OCI-LY3 (cell line): ENCODE measurements around the gene KDM5A.
"Not testable (repeated sequence)": the region's sequence is repeated elsewhere in the genome, so short reads cannot be mapped to it uniquely, and the experiment has no call there.

Experiments used
- H2AFZ ChIP-seq: fragments of 200-600, 300-600 bp; shearing (Covaris generic); 2 replicates; pipeline ENCODE4 v1.6.0; 2014; ENCODE audit warnings: antibody characterized with exemption, low read depth, low read length
- H3K27ac ChIP-seq: fragments of 200-600, 300-600 bp; sonication (generic); 2 replicates; pipeline ENCODE4 v1.5.1; 2014; ENCODE audit warnings: mild to moderate bottlenecking, low read length, moderate library complexity, mixed read lengths
- H3K27me3 ChIP-seq: fragments of 200-600, 300-600 bp; sonication (generic); 2 replicates; pipeline ENCODE4 v1.6.1; 2014; ENCODE audit warnings: low read depth, low read length, mixed read lengths
- H3K36me3 ChIP-seq: fragments of 200-600, 300-600 bp; sonication (generic); replicated peaks from 2 replicates; pipeline ENCODE3; 2014; ENCODE audit warnings: low read depth, low read length, mixed read lengths
- H3K4me1 ChIP-seq: fragments of 300-600, 200-600 bp; sonication (generic); 2 replicates; pipeline ENCODE4 v1.6.1; 2014; ENCODE audit warnings: low read length, mixed read lengths
- H3K4me2 ChIP-seq: fragments of 200-600, 300-600 bp; sonication (generic); 2 replicates; pipeline ENCODE4 v1.6.1; 2014; ENCODE audit warnings: low read length, mixed read lengths
- H3K4me3 ChIP-seq: fragments of 300-600, 200-600 bp; sonication (generic); 2 replicates; pipeline ENCODE4 v1.5.1; 2014; ENCODE audit warnings: antibody characterized with exemption, mild to moderate bottlenecking, low read length, moderate library complexity
- H3K79me2 ChIP-seq: fragments of 300-600, 200-600 bp; shearing (Covaris generic); 2 replicates; pipeline ENCODE4 v1.6.1; 2014; ENCODE audit warnings: mild to moderate bottlenecking, low read length, mixed read lengths
- H3K9ac ChIP-seq: fragments of 300-600, 200-600 bp; shearing (Covaris generic); 2 replicates; pipeline ENCODE4 v1.6.0; 2014; ENCODE audit warnings: mild to moderate bottlenecking, low read length, moderate library complexity
- H3K9me3 ChIP-seq: fragments of 200-600, 300-600 bp; shearing (Covaris generic); 2 replicates; pipeline ENCODE4 v1.6.1; 2014; ENCODE audit warnings: low read length, mixed read lengths; ENCODE audit not compliant: insufficient read depth
- H4K20me1 ChIP-seq: fragments of 200-600, 300-600 bp; sonication (generic); 2 replicates; pipeline ENCODE4 v1.6.1; 2016; ENCODE audit warnings: low read length, mixed read lengths; ENCODE audit not compliant: insufficient read depth
- EZH2phosphoT487 ChIP-seq: fragments of 200-600 bp; shearing (Covaris generic); IDR thresholded peaks from 2 replicates; pipeline ENCODE4 v1.6.1; 2018; ENCODE audit warnings: antibody characterized with exemption, mixed run types, low read depth
- TF ChIP-seq, protein P1 (sequence below): fragments of 200-600, 300-600 bp; sonication (generic); IDR thresholded peaks from 2 replicates; pipeline ENCODE4 v1.5.1; 2014; ENCODE audit warnings: antibody characterized with exemption, low read length, low read depth

The KDM5A gene

DNA sequence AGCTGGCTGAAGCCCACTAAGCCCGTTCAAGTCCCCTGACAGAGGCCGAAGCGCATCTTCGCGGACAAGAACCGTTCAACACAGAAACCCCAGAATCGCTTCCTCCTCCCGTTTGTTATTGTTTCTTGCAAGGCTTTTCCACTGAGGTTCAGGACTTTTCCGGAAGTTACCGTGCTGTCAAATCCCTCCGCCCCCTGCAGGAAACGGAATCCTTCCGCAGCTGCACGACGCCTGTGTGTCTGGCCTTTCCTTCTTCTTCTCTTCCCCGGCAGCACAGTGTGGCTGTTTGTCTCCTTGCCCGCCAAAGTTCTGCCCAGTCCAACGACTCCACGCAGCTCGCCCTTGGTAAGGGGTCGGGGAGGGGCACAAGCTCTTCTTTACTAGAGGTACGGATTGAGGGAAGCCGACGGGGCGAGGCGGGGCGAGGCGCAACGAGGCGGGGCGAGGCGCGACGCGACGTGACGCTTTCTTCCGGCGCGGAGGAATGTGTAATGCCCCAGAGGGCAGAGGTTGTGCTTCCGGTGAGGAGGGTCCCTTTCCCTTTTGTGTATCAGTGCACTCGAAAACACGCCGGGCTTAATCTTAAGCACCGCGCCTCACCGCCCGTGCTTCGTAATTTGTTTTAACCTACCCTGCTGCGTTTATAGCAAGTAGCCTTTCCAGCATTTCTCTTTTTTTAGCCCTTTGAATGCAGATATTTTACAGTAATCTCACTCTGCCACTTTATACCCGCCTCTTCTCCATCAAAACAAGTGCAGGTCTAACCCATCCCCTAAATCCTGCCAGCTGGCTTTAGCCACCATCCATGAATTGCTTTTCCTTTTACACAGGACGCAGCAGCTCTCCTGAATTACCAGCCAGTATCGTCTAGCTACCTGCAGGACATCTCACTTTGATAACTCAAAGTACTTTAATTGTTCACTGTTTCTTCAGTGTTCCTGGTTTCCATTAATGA is at the start of gene KDM5A:
TSS of gene KDM5A (minus strand) at position 179 of the 955 bp plus-strand sequence. CDS start 229 bp downstream, outside the sequence.
- Histone ChIP-seq H3K27ac (peak within 1 kb of the TSS; percentile 90), H4K20me1 (peaks cover 28% of the 10 kb centered on the region), H3K4me2 (peak within 1 kb of the TSS; percentile 94), H3K4me3 (peak within 1 kb of the TSS; percentile 96), H3K9me3 (no peaks in the 10 kb centered on the region), H3K79me2 (peaks cover 49% of the 10 kb centered on the region), H3K9ac (peak within 1 kb of the TSS; percentile 97), H3K36me3 (peaks cover 7% of the 10 kb centered on the region), H3K4me1 (peaks cover 24% of the 10 kb centered on the region), H3K27me3 (no peaks in the 10 kb centered on the region), H2AFZ (peak within 1 kb of the TSS; percentile 100)
- TF ChIP-seq EZH2phosphoT487 = no peak
- TF ChIP-seq, protein P1, sequence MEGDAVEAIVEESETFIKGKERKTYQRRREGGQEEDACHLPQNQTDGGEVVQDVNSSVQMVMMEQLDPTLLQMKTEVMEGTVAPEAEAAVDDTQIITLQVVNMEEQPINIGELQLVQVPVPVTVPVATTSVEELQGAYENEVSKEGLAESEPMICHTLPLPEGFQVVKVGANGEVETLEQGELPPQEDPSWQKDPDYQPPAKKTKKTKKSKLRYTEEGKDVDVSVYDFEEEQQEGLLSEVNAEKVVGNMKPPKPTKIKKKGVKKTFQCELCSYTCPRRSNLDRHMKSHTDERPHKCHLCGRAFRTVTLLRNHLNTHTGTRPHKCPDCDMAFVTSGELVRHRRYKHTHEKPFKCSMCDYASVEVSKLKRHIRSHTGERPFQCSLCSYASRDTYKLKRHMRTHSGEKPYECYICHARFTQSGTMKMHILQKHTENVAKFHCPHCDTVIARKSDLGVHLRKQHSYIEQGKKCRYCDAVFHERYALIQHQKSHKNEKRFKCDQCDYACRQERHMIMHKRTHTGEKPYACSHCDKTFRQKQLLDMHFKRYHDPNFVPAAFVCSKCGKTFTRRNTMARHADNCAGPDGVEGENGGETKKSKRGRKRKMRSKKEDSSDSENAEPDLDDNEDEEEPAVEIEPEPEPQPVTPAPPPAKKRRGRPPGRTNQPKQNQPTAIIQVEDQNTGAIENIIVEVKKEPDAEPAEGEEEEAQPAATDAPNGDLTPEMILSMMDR = no peak

DNA sequence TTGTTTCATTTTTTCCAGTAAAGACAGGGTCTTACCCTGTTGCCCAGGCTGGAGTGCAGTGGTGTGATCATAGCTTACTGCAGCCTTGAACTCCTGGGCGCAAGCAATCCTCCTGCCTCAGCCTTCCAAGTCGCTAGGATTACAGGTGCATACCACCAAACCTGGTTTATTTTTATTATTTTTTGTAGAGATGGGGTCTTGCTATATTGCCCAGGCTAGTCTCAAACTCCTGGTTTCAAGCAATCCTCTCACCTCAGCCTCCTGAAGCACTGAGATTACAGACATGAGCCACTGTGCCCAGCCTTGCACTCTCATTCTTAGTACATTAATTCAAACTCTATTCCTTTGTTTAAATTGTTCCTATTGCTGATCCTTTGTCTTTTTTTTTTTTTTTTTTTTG is 46.6 kb upstream of the KDM5A start:
- H3K9ac ChIP-seq, H3K9me3 ChIP-seq, H3K79me2 ChIP-seq, H4K20me1 ChIP-seq, H2AFZ ChIP-seq, H3K4me3 ChIP-seq, H3K27me3 ChIP-seq, H3K4me1 ChIP-seq, H3K27ac ChIP-seq, H3K4me2 ChIP-seq: not testable (repeated sequence)
- H3K36me3 ChIP-seq = peaks cover 42% of the 10 kb centered on the region

DNA sequence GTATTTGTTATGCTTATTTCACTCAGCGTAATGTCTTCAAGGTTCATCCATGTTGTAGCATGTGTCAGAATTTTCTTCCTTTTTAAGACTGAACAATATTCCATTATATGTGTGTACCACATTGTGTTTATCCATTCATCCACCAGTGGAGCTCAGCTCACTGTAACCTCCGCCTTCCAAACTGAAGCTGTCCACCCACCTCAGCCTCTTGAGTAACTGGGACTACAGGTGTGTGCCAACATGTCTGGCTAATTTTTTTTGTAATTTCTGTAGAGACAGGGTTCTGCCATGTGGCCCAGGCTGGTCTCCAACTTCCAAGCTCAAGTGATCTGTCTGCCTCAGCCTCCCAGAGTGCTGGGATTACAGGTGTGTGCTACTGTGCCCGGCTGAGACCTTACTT is 33.4 kb upstream of the KDM5A start:
- TF ChIP-seq EZH2phosphoT487 = no peak
- TF ChIP-seq, protein P1 = no peak
- Histone ChIP-seq H3K4me3 (no peak overlapping the region), H3K9me3 (no peaks in the 10 kb centered on the region), H2AFZ (no peak overlapping the region), H3K27ac (no peak overlapping the region), H3K36me3 (peaks cover 22% of the 10 kb centered on the region), H3K9ac (no peak overlapping the region), H4K20me1 (no peaks in the 10 kb centered on the region), H3K79me2 (no peaks in the 10 kb centered on the region), H3K27me3 (no peaks in the 10 kb centered on the region), H3K4me2 (no peak overlapping the region), H3K4me1 (no peaks in the 10 kb centered on the region)

DNA sequence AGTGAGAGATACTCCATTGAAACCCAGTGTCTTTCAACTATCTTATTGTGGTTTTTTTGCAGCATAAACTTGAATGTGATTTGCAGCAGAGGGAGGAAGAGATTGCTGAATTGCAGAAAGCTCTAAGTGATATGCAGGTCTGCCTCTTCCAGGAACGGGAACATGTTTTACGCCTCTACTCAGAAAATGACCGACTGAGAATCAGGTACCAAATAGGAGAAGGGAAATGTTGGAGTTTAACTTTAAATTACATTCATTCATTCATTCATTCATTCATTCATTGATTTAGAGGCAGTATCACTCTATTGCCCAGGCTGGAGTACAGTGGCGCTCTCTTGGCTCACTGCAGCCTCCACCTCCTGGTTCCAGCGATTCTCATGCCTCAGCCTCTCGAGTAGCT is 29.3 kb upstream of the KDM5A start:
- H3K79me2 ChIP-seq = no peaks in the 10 kb centered on the region
- H3K27me3 ChIP-seq = no peaks in the 10 kb centered on the region
- H3K9me3 ChIP-seq = no peaks in the 10 kb centered on the region
- H3K4me1 ChIP-seq = no peaks in the 10 kb centered on the region
- H3K36me3 ChIP-seq = peaks cover 22% of the 10 kb centered on the region
- no peak overlapping the region for H2AFZ ChIP-seq
- no peak overlapping the region for H3K4me3 ChIP-seq
- no peak overlapping the region for H3K9ac ChIP-seq
- no peaks in the 10 kb centered on the region for H4K20me1 ChIP-seq
- no peak overlapping the region for H3K4me2 ChIP-seq
- H3K27ac ChIP-seq = no peak overlapping the region
- no peak for TF ChIP-seq EZH2phosphoT487
- TF ChIP-seq, protein P1 = no peak
